Brain microvascular endothelial cell (primary cell): ENCODE results near the gene OIT3.
A peak's percentile ranks its signal among the peaks of the same experiment; 100 is the strongest.

Experiments used
- DNase-seq: peaks from one replicate; pipeline ENCODE4 v3.0.0-alpha.2; 2020
- H3K27ac ChIP-seq: fragments of 250-450 bp; sonication (Bioruptor Pico); 2 replicates; pipeline ENCODE4 v1.5.1; 2020; ENCODE audit warnings: mild to moderate bottlenecking, moderate library complexity
- H3K27me3 ChIP-seq: fragments of 250-450 bp; sonication (Bioruptor Pico); replicated peaks from 2 replicates; pipeline ENCODE4 v1.5.1; 2020; ENCODE audit warnings: mild to moderate bottlenecking
- H3K36me3 ChIP-seq: fragments of 250-450 bp; sonication (Bioruptor Pico); replicated peaks from 2 replicates; pipeline ENCODE4 v1.5.1; 2020; ENCODE audit warnings: mild to moderate bottlenecking
- H3K4me3 ChIP-seq: 2 replicates; pipeline ENCODE4 v1.5.1; 2011; ENCODE audit warnings: low read depth, mild to moderate bottlenecking, control low read depth, low read length, moderate library complexity
- CTCF ChIP-seq: IDR thresholded peaks from 2 replicates; pipeline ENCODE4 v1.5.1; 2011; ENCODE audit warnings: low read depth, mild to moderate bottlenecking, moderate library complexity, low read length, control low read depth, inconsistent platforms; ENCODE audit errors: missing control alignments
- in situ Hi-C: cut with HindIII; loops from 2 replicates; pipeline ENCODE4 v1.10.0; 2017; ENCODE audit warnings: low sequenced_read_pairs, low pct_ligation_motif_present

The OIT3 gene

GRCh38 chr10:72881291-72881690 is 12.2 kb upstream of the OIT3 start:
- in situ Hi-C loops = no loop called here
- DNase-seq = no peak
- TF ChIP-seq CTCF = no peak
- H3K27me3 ChIP-seq = no peaks in the 10 kb centered on the region
- no peaks in the 10 kb centered on the region for H3K36me3 ChIP-seq
- no peak overlapping the region for H3K27ac ChIP-seq
- H3K4me3 ChIP-seq = no peak overlapping the region

GRCh38 chr10:72883861-72884260 is 9.7 kb upstream of the OIT3 start:
- peaks cover 6% of the 10 kb centered on the region for H3K36me3 ChIP-seq
- in situ Hi-C loops = no loop called here
- DNase-seq = no peak

GRCh38 chr10:72885953-72886352 is 7.6 kb upstream of the OIT3 start:
- DNase-seq = no peak
- in situ Hi-C loops = no loop called here
- TF ChIP-seq CTCF = no peak
- H3K27ac ChIP-seq = no peak overlapping the region
- no peak overlapping the region for H3K4me3 ChIP-seq
- peaks cover 6% of the 10 kb centered on the region for H3K36me3 ChIP-seq
- no peaks in the 10 kb centered on the region for H3K27me3 ChIP-seq

More at GRCh38 chr10:72883861-72884260, 9.7 kb upstream of the OIT3 start:
- no peak for TF ChIP-seq CTCF
- H3K4me3 ChIP-seq = no peak overlapping the region
- H3K27ac ChIP-seq = no peak overlapping the region
- H3K27me3 ChIP-seq = no peaks in the 10 kb centered on the region

- H3K27ac ChIP-seq = no peak overlapping the region
- in situ Hi-C loops = no loop called here
- DNase-seq = no peak
- no peak overlapping the region for H3K4me3 ChIP-seq
- peaks cover 6% of the 10 kb centered on the region for H3K36me3 ChIP-seq
- no peak for TF ChIP-seq CTCF
- no peaks in the 10 kb centered on the region for H3K27me3 ChIP-seq
Observed at GRCh38 chr10:72886621-72887020, 6.9 kb upstream of the OIT3 start.

GRCh38 chr10:72887043-72887442 is 6.5 kb upstream of the OIT3 start:
- DNase-seq = no peak
- in situ Hi-C loops = no loop called here
- H3K27ac ChIP-seq = no peak overlapping the region
- H3K27me3 ChIP-seq = no peaks in the 10 kb centered on the region
- no peak for TF ChIP-seq CTCF
- H3K4me3 ChIP-seq = peak overlapping the region; percentile 27
- H3K36me3 ChIP-seq = peaks cover 6% of the 10 kb centered on the region

- Histone ChIP-seq H3K27me3 (no peaks in the 10 kb centered on the region), H3K27ac (no peak overlapping the region), H3K4me3 (no peak overlapping the region), H3K36me3 (peaks cover 6% of the 10 kb centered on the region)
- DNase-seq = no peak
- in situ Hi-C loops = no loop called here
- no peak for TF ChIP-seq CTCF
Observed at GRCh38 chr10:72888151-72888638, 5.3 kb upstream of the OIT3 start.
